ENCODE results near the gene CNBP.

The CNBP gene

GRCh38 chr3:129160891-129161859 lies 22.5 kb downstream of the CNBP start, which contains the start of gene ISY1:
Gene ISY1, minus strand, starts transcription at chr3:129161063. Its CDS starts 88 bp downstream, at chr3:129160975.
- TF ChIP-seq REST (IDR thresholded peaks at IDR 0.05; ENCODE audit: insufficient read depth in 1 of 2, low read depth in 2 of 2, low read length in 2 of 2) (0 out of 4 replicates have a peak, but pooled peaks of 1 of the 2 experiments have one; percentile 26), FOXP2 (optimal IDR thresholded peaks at IDR 0.05; ENCODE audit: borderline replicate concordance, extremely low read depth, extremely low read length, insufficient read depth) (peak; percentile 10), POLR2AphosphoS5 (IDR thresholded peaks at IDR 0.05; ENCODE audit: low read depth, low read length) (peak; percentile 90), TAF1 (IDR thresholded peaks at IDR 0.05; ENCODE audit: borderline replicate concordance, insufficient read depth, low read length) (peak; percentile 65; the same call in 1 of the 2 replicates), SIN3A (IDR thresholded peaks at IDR 0.05; ENCODE audit: borderline replicate concordance, insufficient read depth, low read length) (no peak)

- no peak for TF ChIP-seq FOXP2 (optimal IDR thresholded peaks at IDR 0.05; ENCODE audit: borderline replicate concordance, extremely low read depth, extremely low read length, insufficient read depth)
- TF ChIP-seq POLR2AphosphoS5 (IDR thresholded peaks at IDR 0.05; ENCODE audit: low read depth, low read length): no peak
- no peak for TF ChIP-seq SIN3A (IDR thresholded peaks at IDR 0.05; ENCODE audit: borderline replicate concordance, insufficient read depth, low read length)
- no peak for TF ChIP-seq TAF1 (IDR thresholded peaks at IDR 0.05; ENCODE audit: borderline replicate concordance, insufficient read depth, low read length)
Observed at GRCh38 chr3:129144786-129145185, 38.9 kb downstream of the CNBP start.

DNA sequence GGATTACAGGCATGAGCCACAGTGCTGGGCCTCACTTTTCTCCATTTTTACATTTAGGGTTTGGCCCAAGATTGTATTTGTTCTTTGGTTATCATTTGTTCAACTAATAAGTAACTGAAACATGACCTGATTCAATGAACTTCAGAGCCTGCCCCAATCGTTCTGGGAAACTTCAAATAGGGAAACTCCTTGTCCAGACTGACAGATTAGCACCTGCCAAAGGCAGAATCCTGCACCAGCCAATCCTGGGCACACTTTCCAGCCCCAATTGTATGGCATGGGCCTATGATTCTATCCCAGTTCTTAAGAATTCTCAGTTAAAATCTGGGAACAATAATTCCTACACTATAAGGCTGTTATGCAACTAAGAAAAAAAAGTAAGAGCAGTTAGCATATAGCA lies 43.8 kb downstream of the CNBP start:
- TF ChIP-seq FOXP2 (optimal IDR thresholded peaks at IDR 0.05; ENCODE audit: borderline replicate concordance, extremely low read depth, extremely low read length, insufficient read depth) (no peak), SIN3A (IDR thresholded peaks at IDR 0.05; ENCODE audit: borderline replicate concordance, insufficient read depth, low read length) (no peak), REST (IDR thresholded peaks at IDR 0.05; ENCODE audit: insufficient read depth in 1 of 2, low read depth in 2 of 2, low read length in 2 of 2) (no peak), TAF1 (IDR thresholded peaks at IDR 0.05; ENCODE audit: borderline replicate concordance, insufficient read depth, low read length) (no peak), POLR2AphosphoS5 (IDR thresholded peaks at IDR 0.05; ENCODE audit: low read depth, low read length) (no peak)

DNA sequence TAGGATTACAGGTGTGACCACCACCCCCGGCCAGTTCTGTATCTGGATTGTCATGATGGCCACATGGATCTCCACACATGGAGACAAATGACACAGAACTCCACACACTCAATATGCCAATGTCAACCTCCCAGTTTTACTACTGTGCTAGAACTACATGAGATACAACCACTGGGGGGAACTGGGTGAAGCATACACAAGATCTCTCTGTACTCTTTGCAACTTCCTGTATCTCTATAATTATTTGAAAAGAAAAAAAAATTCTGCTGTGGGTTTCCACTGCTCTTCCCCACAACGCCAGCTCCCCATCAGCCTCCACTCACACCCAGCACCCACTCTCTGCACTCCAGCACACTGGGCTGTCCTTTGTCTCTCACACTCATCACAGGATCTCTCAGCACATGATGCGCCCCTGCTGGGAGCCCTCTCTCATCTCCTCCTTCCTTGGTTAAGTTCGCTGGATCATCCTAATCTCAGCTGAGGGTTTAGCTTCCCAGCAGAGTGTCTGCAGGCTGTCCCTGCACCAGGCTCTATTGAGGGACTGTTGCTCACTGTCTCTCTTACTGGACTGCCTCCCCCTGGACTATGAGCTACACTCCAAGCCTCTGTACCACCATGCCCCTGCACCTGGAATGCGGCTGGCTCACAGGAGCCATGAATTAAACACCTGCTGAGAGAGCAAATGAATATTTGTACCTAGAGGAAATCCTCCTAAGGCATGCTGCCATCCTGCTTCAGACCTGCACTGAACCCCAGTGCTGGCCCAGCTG lies 51.4 kb downstream of the CNBP start:
- TF ChIP-seq SIN3A (IDR thresholded peaks at IDR 0.05; ENCODE audit: borderline replicate concordance, insufficient read depth, low read length) (no peak), POLR2AphosphoS5 (IDR thresholded peaks at IDR 0.05; ENCODE audit: low read depth, low read length) (no peak), FOXP2 (optimal IDR thresholded peaks at IDR 0.05; ENCODE audit: borderline replicate concordance, extremely low read depth, extremely low read length, insufficient read depth) (no peak), REST (IDR thresholded peaks at IDR 0.05; ENCODE audit: insufficient read depth in 1 of 2, low read depth in 2 of 2, low read length in 2 of 2) (no peak), TAF1 (IDR thresholded peaks at IDR 0.05; ENCODE audit: borderline replicate concordance, insufficient read depth, low read length) (no peak)

DNA sequence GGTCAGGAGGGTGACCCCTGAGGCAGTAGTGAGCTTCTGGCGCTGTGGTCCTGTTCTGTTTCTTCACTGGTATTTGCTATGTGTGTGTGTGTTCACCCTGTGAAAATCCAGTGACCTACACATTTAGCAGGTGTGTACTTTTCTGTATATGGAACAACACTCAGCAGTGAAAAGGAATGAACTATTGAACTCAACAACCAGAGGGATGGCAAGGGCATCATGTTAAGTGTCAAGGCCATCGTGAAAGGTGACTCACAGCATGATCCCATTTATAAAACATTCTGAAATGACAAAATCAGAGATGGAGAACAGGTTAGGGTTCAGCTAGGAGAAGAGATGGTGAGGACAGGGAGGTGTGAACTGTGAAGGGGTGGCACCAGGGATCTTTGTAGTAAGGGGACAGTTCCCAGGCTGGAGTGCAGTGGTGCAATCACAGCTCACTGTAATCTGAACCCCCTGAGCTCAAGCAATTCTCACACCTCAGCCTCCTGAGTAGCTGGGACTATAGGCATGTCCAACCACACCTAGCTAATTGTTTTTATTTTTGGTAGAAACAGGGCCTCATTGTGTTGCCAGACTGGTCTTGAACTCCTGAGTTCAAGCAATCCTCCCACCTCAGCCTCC lies 52.1 kb downstream of the CNBP start:
- TF ChIP-seq REST (IDR thresholded peaks at IDR 0.05; ENCODE audit: insufficient read depth in 1 of 2, low read depth in 2 of 2, low read length in 2 of 2): no peak

All from PFSK-1 (cell line).